WERI-Rb-1 (cell line): ENCODE data around the gene TUBAL3.

ENCODE experiments used
- DNase-seq: peaks from one replicate; pipeline ENCODE4 v3.0.0-alpha.2; 2020
- H3K27ac ChIP-seq: fragments of 250-450 bp; sonication (Bioruptor Pico); 2 replicates; pipeline ENCODE4 v1.5.1; 2020; ENCODE audit warnings: mild to moderate bottlenecking, moderate library complexity
- H3K27me3 ChIP-seq: fragments of 250-450 bp; sonication (Bioruptor Pico); 2 replicates; pipeline ENCODE4 v1.5.1; 2021; ENCODE audit warnings: mild to moderate bottlenecking, low read depth, moderate library complexity; ENCODE audit not compliant: insufficient read depth, severe bottlenecking
- H3K36me3 ChIP-seq: fragments of 250-450 bp; sonication (Bioruptor Pico); 2 replicates; pipeline ENCODE4 v1.5.1; 2020; ENCODE audit warnings: mild to moderate bottlenecking, moderate library complexity
- H3K4me3 ChIP-seq: 2 replicates; pipeline ENCODE4 v1.5.1; 2011; ENCODE audit warnings: low read depth, mild to moderate bottlenecking, control low read depth, low read length
- H3K9me3 ChIP-seq: fragments of 250-450 bp; sonication (Bioruptor Pico); 2 replicates; pipeline ENCODE4 v1.5.1; 2021; ENCODE audit warnings: mild to moderate bottlenecking, moderate library complexity; ENCODE audit not compliant: severe bottlenecking
- CTCF ChIP-seq: IDR thresholded peaks from 2 replicates; pipeline ENCODE4 v1.5.1; 2011; ENCODE audit warnings: low read depth, mild to moderate bottlenecking, control low read depth, inconsistent platforms, low read length

The TUBAL3 gene

DNA sequence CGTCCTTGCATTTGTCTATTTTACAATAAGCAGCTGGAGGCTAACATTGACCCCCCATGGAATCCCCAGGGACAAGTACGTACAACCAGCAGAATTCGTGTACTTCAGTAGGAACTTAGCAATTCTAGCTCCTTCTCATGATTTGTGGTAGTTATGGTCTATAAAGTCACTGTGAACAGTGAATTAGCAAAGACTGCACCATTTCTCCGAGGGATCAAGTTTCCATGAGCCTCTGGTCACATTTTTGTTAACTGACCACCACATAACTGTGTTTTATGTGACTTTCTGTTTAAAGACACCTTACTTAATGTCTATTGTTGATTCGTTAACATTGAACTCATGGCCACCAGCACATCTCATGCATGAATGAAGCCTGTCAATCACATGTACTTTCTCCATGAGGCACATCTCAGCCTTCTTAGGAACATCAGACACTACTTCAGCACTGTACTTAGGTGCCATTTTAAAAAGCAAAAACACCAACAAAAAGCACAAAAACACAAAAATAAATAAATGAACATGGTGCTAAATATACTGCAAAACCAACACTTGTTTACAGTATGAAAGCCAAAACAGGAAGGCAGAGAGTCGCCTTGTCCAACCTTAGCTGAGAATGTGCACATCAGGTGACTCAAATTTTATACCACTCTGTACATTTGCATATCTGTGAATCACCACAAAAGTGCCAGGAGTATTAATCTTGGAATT, 48.9 kb downstream of the TUBAL3 start:
- H3K27me3 ChIP-seq: peaks cover 3% of the 10 kb centered on the region
- no peak overlapping the region for H3K4me3 ChIP-seq

GRCh38 chr10:5354068-5354467, 50.6 kb downstream of the TUBAL3 start:
- Histone ChIP-seq H3K36me3 (no peaks in the 10 kb centered on the region), H3K27ac (no peak overlapping the region), H3K9me3 (no peaks in the 10 kb centered on the region), H3K4me3 (no peak overlapping the region), H3K27me3 (peaks cover 3% of the 10 kb centered on the region)
- no peak for TF ChIP-seq CTCF
- DNase-seq: no peak

More for the DNA sequence above, 48.9 kb downstream of the TUBAL3 start:
- Histone ChIP-seq H3K36me3 (no peaks in the 10 kb centered on the region), H3K9me3 (no peaks in the 10 kb centered on the region), H3K27ac (no peak overlapping the region)
- no peak for DNase-seq
- no peak for TF ChIP-seq CTCF

- no peak overlapping the region for H3K27ac ChIP-seq
- no peak overlapping the region for H3K4me3 ChIP-seq
- H3K36me3 ChIP-seq: no peaks in the 10 kb centered on the region
- DNase-seq: no peak
- no peaks in the 10 kb centered on the region for H3K9me3 ChIP-seq
- TF ChIP-seq CTCF: no peak
- peaks cover 3% of the 10 kb centered on the region for H3K27me3 ChIP-seq
Observed at GRCh38 chr10:5349362-5349761, 55.3 kb downstream of the TUBAL3 start.

DNA sequence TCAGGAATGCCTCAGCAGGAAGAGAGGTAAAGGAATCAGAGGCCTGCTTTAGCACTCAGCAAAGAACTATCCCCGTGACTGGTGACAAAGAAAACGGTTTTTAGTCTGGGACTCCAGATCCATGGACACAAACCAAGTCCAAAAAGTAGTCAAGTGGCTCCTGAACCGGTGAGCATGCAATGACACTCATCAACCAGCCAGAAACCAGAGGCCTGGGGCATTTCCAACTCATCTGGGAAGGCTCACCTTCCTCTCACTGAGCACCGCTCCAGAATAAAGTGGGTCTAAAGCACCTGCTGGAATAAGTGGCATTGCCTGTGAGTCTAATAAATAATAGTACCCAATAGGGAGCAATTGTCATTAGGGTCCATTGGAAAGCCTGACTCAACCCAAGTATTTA, 57.7 kb downstream of the TUBAL3 start:
- Histone ChIP-seq H3K9me3 (no peaks in the 10 kb centered on the region), H3K4me3 (no peak overlapping the region)

GRCh38 chr10:5344746-5345145, 59.9 kb downstream of the TUBAL3 start:
- TF ChIP-seq CTCF: no peak
- no peaks in the 10 kb centered on the region for H3K9me3 ChIP-seq
- H3K27me3 ChIP-seq: peaks cover 3% of the 10 kb centered on the region
- no peak overlapping the region for H3K4me3 ChIP-seq
- no peak for DNase-seq
- H3K36me3 ChIP-seq: no peaks in the 10 kb centered on the region
- H3K27ac ChIP-seq: no peak overlapping the region

More for the DNA sequence above, 57.7 kb downstream of the TUBAL3 start:
- Histone ChIP-seq H3K27me3 (peaks cover 3% of the 10 kb centered on the region), H3K27ac (no peak overlapping the region), H3K36me3 (no peaks in the 10 kb centered on the region)
- no peak for DNase-seq
- TF ChIP-seq CTCF: no peak

DNA sequence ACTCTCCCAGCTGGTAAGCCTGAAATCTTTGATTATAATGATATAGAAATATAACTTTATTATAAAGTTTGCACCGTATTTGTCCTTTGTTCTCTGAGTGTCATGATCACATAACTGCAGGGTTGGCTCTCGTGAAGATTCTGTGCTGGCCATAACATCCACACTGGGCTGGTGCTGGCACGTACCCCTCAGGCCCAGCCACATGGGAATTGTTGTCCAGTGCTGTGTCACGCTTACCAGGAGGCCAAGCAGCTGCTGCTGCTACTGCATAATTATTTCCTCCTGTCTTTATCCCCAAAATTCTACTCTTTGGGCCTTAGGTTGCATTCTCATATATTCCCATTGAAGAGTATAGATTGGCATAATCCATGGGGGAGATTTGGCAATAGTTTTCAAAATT, 60.6 kb downstream of the TUBAL3 start:
- no peak for DNase-seq
- no peak for TF ChIP-seq CTCF
- Histone ChIP-seq H3K4me3 (no peak overlapping the region), H3K27ac (no peak overlapping the region), H3K27me3 (peaks cover 3% of the 10 kb centered on the region), H3K36me3 (no peaks in the 10 kb centered on the region), H3K9me3 (no peaks in the 10 kb centered on the region)
